ENCODE results near the gene LKAAEAR1.

The LKAAEAR1 gene

DNA sequence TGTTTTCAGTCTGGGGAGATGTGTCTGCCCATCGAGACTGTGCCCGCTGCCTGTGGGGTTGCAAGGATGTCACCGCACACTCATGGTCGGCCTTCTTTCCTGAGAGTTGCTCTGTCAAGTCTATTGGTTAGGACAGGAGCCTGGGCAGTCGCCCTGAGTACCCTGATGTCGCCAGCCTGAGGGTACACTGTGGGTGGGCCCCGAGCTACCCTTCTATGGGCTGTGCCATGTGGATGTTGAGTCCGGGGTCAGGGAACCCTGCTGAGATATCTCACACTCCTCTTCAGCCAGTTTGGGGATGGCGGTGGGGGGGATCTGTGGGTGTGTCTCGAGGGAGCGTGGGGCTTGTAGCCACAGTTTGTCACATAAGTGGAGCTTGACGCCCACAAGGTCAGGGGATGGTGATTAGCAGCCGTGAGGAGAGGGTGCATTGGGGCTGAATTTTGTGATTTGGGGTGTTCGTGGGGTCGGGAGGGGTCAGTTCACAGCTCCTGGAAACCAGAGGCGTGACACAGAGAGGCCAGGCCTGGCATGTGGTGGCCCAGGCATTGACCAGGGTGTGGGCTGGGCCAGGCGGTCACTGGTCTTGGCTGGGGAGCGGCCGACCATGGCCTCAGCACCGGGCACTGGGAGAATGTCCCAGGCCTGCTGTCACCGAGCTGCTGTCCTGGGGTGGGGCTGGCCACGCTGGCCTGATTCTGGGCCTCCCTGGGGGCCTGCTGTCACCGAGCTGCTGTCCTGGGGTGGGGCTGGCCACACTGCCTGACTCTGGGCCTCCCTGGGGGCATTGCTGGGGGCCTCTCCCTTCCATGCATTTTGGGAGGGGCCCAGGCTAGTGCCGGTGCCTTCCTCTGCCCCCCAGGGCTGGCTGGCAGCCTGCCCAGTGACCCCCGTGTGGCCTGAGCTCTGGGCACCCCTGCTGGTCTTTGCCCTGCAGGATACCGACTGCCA is 24.8 kb upstream of the LKAAEAR1 start:
- no peak for DNase-seq (ENCODE audit: low read depth)
- H3K4me3 ChIP-seq (ENCODE audit: low read length), result no peak overlapping the region
- TF ChIP-seq, protein P1, sequence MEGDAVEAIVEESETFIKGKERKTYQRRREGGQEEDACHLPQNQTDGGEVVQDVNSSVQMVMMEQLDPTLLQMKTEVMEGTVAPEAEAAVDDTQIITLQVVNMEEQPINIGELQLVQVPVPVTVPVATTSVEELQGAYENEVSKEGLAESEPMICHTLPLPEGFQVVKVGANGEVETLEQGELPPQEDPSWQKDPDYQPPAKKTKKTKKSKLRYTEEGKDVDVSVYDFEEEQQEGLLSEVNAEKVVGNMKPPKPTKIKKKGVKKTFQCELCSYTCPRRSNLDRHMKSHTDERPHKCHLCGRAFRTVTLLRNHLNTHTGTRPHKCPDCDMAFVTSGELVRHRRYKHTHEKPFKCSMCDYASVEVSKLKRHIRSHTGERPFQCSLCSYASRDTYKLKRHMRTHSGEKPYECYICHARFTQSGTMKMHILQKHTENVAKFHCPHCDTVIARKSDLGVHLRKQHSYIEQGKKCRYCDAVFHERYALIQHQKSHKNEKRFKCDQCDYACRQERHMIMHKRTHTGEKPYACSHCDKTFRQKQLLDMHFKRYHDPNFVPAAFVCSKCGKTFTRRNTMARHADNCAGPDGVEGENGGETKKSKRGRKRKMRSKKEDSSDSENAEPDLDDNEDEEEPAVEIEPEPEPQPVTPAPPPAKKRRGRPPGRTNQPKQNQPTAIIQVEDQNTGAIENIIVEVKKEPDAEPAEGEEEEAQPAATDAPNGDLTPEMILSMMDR (IDR thresholded peaks at IDR 0.05; ENCODE audit: insufficient read depth, low read depth, low read length, missing control alignments), result no peak

DNA sequence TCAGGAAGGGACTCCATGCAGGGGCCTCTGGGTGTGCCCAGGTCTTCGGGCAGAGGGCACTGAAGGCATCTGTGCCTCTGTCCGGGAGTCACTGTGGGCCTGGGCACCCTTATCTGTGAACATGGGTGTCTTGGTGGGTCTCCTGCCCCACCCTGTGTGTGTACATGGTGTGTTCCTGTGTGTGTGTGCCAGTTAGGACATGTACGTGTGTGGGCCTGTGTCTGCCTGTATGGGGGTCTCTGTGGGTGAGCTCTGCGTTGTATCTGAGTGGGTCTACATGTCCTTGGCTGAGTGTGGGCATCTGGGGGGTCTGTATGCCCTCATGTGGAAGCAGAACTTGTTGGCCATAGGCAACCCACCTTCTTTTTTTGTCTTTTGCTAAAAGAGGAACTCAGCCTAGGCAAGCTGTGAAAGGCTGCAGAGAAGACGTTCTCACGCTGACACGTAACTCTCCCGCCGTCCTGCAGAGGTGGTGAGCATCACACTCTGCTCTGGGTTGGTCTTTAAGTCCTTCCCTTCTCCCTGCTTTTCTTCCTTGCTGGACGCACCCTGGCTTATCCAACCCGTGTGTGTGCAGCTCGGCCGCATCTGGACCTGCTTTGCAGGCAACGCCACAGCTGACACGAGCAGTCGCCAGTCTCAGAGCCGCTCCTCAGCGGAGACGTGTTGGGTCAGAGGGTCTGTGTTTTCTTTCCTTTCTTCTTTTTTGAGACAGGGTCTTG is 23.7 kb upstream of the LKAAEAR1 start:
- TF ChIP-seq, protein P1 (IDR thresholded peaks at IDR 0.05; ENCODE audit: insufficient read depth, low read depth, low read length, missing control alignments), result no peak
- H3K4me3 ChIP-seq (ENCODE audit: low read length), result no peak overlapping the region
- no peak for DNase-seq (ENCODE audit: low read depth)

DNA sequence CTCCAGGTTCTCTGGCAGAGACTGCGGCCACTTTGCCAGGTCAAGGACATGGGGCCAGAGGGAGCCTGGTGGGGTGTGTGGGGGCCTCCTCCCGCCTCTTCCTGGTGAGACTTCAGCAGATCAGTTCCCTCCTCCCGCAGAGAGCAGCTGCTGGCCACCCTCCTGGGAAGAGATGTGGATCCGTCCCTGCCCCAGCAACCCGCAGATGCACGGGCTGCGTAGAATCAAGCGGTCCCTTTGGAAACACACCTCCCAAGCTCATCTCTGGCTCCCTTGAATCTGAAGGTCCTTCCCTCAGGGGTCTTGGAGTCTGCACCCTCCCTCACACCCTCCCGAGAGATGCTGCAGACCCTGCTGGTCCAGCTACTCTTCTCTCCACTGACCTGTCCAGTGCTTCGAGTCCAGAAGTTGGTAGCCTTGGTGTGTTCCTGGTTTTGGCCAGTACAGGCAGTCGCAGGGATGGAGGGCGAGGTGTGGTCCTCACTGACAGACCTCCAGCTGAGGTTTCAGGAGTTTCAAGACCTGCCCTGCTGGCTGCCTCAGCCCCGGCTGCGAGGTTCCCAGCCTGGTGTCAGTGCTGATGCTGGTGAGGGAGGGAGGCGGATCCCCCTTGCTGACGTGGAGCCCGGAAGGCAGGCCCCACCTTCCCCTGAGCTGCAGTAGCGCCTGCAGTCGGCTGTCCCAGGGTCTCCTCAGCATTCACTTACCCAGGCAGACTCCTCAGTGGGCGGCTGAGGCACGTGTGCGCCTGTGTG is 23.0 kb upstream of the LKAAEAR1 start, which contains the start of gene NPBWR2:
NPBWR2 (minus strand) TSS at position 585 of the 755 bp plus-strand sequence. CDS start 734 bp downstream, outside the sequence.
- no peak within 1 kb of the TSS for H3K4me3 ChIP-seq (ENCODE audit: low read length)
- TF ChIP-seq, protein P1 (IDR thresholded peaks at IDR 0.05; ENCODE audit: insufficient read depth, low read depth, low read length, missing control alignments), result no peak
- DNase-seq (ENCODE audit: low read depth), result no peak

DNA sequence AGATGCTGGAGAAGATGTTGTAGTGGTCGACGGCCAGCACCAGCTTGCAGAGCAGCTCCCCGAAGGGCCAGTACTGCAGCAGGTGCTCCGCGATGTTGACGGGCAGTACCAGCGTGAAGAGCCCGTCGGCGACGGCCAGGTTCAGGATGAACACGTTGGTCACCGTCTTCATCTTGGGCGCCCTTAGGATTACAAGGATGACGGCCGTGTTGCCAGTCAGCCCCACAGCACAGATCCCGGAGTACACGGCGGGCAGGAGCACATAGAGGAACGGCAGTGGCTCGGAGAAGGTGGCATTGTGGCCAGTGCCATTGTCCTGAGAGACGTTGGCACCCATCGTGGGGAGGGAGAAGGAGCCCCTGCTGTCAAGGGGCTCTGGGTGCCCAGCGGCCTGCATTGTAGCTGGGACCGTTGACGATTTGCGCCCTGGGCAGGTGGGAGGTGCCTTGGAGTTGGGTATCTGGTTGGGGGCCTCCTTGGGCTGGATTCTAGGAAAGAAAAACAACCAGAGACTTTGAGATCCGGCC is 22.3 kb upstream of the LKAAEAR1 start:
- TF ChIP-seq, protein P1 (IDR thresholded peaks at IDR 0.05; ENCODE audit: insufficient read depth, low read depth, low read length, missing control alignments), result no peak
- H3K4me3 ChIP-seq (ENCODE audit: low read length), result no peak overlapping the region
- no peak for DNase-seq (ENCODE audit: low read depth)

DNA sequence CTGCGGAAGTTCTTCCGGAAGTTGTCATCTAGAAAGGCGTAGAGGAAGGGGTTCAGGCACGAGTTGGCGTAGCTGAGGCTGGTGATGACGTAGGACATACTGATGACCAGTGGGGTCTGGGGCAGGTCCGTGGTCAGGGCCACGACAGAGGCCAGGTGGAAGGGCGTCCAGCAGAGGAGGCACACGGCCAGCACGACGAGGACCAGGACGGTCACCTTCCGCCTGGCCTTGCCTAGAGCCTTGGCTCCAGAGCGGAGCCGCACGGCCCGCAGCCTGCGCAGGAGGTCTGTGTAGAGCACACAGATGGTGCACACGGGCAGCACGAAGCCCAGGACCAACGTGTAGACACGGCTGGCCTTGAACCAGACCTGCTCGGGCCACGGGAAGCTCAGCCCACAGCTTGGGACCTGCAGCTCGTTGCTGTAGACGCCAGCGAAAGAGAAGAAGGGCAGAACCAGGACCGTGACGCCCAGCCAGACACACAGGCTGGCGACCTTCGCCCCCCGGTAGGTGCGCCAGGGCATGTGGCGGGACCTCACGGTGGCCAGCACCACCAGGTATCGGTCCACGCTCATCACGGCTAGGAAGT is 21.7 kb upstream of the LKAAEAR1 start:
- TF ChIP-seq, protein P1 (IDR thresholded peaks at IDR 0.05; ENCODE audit: insufficient read depth, low read depth, low read length, missing control alignments), result no peak
- no peak overlapping the region for H3K4me3 ChIP-seq (ENCODE audit: low read length)
- no peak for DNase-seq (ENCODE audit: low read depth)

Measured in epithelial cell of esophagus (primary cell).